DMS 273 (cell line): ENCODE measurements around the gene ANG.
"Not testable (repeated sequence)": the region's sequence is repeated elsewhere in the genome, so short reads cannot be mapped to it uniquely, and the experiment has no call there.

Experiments
- DNase-seq: peaks from one replicate; lab custom pipeline; 2025; ENCODE audit not compliant: unreplicated experiment; lab: John Stamatoyannopoulos, UW

The ANG gene

DNA sequence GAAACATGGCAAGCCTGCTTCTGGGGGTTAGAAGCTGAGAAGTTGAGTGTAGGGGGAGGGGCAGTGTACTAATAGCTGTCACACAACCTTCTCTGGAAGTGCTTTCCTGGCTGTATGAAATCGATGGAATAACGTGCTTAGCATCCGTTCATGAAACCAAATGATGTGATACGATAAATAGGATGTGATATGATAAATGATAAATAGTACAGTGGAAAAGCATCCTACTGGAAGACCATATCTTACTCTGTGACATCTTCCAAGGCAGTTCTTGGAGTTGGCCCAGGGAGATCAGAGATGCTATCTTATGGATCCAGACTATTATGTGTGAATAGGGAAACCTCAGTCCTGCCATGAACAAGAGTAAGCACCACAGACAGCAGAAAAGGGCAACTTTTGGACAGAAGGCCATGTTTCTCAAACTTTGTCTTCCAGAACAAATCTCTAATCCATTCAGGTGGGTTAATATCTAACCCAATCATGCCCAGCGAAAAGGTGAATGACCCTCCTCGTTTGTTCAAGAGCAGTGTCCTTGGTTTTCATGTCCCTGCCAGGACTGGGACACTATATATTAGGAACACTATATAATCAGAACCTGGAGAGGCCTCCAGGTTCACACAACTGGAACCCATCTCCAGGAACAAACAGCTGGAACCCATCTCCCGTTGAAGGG, at the start of gene ANG:
ANG (plus strand) TSS at position 598 of the 673 bp plus-strand sequence. CDS start 4,801 bp downstream, outside the sequence.
- DNase-seq = no peak

DNA sequence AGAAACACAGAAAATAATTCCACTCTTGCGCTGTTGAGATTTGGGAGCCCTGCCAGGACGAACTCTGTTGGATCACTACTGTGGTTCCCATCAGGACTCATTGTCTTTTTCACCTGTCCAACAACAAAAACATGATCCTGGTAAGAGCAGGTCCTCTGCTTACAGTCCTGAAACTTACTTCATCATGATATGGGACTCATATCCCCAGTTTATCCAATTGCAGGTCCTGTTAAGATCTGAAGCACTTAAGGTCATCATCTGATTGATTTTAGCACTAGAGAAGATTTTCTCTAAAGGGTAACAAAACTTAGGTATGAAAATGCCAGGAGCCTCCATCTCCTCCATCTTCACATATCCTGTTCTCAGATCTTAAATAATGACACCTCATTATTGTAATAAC, 47.0 kb upstream of the ANG start, which contains the start of gene OR6S1:
OR6S1 (minus strand) TSS at position 101 of the 400 bp plus-strand sequence; CDS start at position 101, 0 bp downstream.
- no peak for DNase-seq

DNA sequence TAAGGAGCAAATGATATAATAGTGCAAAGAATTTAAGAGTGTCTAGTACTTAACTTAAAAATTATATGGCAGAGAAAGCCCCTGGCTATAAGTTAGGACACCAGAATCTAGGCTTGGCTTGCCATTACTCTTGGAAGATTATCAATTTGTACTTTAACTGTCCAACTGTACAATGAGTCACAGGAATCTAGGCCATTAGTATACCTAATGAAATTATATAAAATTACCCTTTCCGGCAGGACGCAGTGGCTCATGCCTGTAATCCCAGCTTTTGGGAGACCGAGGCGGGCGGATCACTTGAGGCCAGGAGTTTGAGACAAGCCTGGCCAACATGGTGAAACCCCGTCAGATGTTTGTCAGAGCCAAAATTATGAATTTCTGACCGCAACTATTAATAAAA, 46.4 kb upstream of the ANG start:
- no peak for DNase-seq

DNA sequence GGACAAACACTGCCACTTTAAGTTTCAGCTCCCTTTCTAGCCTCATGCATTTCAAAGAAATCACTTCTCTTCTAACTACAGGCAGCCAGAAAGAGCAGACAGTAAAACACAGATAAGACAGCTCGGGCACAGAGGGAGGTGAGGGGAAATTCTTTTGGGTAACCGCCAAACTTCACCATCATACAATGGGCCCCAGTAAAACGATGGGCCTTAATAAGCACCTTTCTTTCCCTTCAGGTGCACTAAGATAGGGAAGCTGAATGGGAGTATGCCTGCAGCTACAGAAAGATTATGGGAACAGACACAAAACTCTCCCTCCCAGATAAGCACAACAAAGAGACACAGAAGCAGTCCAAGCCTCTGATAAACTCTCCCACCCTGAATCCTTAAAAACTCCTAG, 45.8 kb upstream of the ANG start:
- DNase-seq = not testable (repeated sequence)

DNA sequence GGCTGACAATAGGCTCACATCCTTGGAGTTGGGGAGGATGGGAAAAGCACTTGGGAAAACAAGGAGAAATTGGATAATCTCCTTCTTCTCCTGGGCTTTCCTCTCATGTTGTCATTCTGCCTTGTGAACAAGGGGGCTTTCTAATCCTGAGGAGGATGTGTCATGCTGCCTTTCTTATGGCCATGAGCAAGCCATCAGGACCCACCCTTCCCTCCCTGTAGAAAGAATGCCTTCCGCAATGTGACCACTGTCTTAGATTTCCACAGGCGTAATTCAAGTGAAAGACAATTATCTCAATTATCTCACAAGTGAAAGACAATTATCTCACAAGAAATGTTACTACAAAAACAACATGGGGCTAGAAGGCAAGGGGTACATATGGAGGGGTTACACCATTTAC, 44.0 kb upstream of the ANG start:
- DNase-seq = no peak

DNA sequence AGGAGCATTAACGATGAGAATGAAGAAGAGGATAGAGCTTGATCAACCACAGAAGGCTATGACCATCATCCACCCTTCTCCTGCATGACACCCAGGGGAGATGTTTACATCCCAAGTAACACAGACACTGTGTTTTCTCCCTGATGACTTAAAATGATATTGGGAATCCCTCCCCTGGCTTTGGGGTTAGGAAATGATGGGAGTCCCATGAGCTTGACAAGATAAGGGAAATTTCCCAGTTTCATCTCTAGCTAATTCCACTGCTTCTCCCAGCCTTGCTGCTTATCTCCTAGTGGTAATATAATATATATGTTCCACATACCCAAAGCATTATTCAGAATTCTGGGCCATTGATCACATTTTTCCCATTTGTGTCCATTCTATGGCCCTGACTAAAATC, 43.1 kb upstream of the ANG start:
- no peak for DNase-seq

DNA sequence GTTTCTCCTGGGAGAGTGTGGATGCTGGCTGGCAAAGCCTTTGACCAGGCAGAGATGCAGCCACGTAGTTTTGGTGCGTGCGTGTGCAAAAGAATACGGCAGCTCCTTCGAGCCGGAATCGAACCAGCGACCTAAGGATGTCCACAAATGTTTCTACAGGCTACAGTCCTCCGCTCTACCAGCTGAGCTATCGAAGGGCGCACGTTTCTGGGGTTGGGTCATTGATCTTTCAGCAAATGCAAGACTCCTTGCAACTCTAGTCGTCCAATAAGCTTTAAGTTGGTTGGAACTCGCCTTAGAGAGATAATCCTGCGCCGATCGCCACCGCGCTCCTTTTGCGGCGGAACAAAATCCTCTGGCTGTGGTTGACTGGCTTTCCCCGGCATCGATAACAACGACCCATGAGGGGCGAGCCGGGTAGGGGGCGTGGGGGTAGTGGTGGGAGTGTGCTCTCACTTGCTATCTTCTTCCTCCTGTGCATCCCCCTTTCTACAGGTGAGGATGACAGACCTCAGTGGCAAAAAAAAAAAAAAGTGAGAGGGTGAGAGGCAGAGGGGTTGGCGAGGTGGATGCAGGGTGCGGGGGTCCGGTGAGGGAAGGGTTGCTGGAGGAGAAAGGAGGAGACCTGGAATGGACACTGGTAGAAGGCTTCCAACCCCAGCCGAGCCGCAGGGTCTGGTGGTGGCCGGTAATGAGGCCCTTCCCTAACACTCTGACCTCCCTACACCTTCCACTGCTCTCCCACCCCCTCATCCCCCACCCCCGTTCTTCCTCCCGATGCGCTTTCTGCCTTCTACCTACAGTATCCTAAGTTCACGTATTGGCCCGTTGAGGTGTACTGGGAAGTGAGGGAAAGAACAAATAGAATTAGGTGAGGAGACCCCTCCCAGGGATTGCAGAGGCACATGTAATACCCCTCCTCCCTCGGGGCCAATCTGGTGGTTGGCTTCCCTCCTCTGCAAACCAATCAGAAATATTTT, 35.3 kb upstream of the ANG start:
- peak; percentile 95 for DNase-seq

DNA sequence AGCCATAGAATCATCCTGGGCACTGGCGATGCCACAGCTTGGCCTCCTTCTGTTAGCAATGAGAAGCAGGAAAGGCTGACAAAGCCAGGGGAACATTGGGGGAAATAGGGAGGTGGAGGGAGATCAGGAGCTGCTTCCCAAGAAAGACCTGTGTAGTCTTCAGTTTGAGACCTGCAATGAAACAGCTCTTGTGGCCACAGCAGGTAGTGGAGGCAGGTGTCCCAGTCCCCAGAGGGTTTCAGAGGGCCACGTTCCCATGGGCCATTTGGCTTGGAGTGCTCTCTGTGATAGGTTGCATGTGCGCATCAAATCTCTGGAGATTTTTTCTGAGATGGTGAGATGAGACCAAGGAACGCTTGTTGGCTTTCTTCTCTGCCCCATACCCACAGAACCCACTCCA, 32.7 kb upstream of the ANG start:
- DNase-seq = no peak

DNA sequence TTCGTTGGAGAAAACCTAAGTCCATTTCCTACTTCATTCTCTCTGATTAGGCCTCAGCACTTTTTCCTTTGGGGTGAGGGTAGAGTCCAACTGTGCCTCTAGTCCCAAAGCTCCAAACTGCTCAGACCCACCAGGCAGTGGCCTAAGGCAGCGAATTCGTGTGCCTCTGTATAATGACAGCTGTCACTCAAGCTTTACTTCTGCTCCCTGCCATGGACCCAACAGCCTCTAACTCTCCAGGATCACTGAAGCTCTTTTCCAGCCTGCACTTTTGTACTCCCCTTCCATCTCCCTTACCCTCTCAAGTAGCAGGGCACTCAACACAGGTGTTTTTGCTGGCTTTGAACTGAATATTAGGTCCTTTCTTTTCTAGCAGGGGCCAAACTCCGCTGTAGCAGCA, 32.3 kb upstream of the ANG start:
- no peak for DNase-seq

DNA sequence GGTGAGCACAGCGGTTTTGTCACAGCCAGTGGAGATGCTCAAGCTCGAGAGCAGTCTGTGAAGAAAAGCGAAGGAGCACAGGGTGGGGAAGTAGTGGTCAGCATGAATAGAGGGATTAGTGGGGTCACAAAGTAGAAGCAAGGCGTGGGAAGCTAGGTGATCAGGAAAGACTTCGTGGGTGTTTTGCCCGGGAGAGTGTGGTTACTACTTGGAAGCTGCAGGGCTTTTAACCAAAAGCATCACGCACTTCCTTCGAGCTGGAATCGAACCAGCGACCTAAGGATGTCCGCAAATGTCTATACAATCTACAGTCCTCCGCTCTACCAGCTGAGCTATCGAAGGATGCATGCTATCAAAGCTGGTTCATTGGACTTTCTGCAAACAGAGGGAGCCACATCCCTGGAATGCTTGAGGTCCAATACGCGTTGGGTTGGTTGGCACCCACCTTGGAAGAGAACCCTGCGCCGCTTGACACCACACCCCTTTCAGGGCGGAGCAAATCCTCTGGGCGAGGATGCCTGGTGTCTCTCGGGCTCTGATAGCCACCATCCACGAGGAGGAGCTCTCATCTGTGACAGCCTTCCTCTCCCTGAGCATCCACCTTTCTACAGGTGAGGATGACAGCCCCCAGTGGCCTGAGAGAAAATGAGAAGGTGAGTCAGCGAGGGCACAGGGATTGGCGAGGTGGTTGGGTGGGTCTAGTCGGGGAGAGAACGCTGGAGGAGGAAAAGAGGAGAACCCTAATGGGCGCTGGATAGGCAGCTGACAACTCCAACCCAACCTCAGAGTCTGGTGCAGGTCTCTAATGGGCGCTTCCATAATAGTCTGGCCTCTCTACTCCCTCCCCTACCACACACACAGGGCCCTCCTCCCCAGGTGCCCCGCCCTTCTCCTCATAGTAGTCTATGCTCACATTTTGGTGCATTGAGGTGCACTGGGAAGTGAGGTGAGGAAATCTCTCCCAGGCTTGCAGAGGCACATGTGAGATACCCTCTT, 31.1 kb upstream of the ANG start:
- peak; percentile 92 for DNase-seq

DNA sequence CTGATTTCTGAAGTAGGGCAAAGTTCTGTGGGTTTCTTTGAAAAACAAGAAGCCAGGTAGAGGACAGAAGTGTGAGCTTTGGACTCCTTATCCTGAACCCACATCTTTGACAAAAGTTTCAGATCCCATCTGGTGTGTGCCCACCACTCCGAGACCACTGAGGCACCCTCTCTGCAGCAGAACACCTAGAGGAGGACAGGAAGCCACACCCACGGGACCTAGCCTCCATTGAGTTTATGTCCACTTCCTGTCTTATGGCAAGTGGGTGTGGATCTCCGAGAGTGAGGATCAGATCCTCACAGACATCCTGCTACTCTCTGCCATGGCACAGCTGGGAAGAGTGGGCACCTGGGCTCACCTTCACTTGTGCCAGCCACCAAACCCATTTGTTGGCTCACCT, 30.3 kb upstream of the ANG start:
- no peak for DNase-seq

DNA sequence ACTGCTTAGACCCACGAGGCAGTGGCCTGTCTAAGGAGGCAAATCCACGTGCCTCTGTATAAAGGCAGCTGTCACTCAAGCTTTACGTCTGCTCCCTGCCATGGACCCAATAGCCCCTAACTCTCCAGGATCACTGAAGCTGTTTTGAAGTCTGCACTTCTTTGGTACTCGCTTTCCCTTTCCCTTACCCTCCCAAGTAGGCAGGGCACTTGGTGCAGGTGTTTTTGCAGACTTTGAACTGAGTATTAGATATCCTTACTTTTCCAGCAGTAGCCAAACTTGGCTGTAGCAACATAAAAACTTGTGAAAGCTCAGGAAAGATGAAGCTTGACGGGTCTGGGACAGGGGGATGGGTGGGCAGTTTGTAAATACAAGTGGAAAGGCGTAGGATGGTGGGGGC, 29.2 kb upstream of the ANG start:
- DNase-seq = no peak

DNA sequence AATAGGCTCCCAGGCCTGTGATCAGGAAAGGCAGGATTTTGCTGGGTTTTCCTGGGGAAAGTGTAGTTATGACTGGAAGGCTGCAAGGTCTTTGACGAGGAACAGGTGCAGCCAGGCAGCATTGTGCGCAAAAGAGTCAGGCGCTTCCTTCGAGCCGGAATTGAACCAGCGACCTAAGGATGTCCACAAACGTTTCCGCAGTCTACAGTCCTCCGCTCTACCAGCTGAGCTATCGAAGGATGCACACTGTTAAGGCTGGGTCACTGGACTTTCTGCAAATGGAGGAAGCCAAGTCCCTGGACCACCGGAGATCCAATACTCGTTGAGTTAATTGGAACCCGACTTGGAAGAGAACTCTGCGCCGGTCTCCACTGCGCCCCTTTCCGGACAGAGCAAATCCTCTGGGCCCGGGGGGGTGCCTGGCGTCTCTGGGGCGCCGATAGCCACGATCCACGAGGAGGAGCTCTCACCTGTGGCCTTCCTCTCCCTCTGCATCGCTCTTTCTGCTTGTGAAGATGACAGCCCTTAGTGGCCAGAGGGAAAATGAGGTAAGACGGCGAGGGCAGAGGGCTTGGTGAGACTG, 28.7 kb upstream of the ANG start:
- peak; percentile 52 for DNase-seq

DNA sequence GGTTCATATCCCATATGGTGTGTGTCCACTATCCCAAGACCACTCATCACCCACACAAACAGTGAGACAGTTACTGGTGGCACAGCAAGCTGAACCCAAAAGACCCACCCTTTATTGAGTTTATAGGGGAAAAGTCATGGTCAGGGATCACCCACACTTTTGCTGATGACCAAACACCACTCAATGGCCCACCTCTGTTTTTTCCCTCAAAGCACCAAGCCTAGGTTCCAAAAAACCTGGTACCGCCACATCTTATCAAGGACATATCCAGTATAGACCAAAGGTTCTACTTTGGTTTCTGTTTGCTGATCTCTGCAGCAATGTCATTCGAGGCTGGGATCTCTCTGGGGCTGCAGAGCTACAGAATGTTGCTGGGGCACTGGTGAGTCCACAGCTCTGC, 27.4 kb upstream of the ANG start:
- no peak for DNase-seq

DNA sequence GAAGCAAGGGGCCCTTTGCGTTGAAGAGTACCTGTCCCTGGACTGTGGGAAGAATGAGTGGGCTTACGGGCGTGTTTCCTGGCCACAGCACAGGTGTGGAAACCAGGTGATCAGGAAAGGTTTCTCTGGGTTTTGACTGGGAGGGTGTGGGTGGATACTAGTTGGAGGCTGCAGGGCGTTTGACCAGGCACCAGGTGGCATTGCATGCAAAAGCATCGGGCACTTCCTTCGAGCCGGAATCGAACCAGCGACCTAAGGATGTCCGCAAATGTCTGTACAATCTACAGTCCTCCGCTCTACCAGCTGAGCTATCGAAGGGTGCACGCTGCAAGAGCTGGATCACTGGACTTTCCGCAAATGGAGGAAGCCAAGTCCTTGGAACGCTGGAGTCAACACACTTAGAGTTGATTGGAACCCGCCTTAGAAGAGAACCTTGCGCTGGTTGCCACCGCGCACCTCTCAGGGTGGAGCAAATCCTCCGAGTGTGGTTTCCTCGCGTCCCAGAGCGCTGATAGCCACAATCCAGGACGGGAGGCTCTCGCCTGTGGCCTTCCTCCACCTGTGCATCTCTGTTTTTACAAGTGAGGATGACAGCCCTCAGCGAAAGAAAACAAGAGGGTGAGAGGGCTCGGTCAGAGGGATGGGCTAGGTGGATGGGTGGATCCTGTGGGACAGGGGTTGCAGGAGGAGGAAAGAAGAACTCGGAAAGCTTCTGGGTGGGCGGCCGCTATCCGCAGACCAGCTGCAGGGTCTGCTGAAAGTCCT, 25.4 kb upstream of the ANG start:
- DNase-seq = peak; percentile 97

DNA sequence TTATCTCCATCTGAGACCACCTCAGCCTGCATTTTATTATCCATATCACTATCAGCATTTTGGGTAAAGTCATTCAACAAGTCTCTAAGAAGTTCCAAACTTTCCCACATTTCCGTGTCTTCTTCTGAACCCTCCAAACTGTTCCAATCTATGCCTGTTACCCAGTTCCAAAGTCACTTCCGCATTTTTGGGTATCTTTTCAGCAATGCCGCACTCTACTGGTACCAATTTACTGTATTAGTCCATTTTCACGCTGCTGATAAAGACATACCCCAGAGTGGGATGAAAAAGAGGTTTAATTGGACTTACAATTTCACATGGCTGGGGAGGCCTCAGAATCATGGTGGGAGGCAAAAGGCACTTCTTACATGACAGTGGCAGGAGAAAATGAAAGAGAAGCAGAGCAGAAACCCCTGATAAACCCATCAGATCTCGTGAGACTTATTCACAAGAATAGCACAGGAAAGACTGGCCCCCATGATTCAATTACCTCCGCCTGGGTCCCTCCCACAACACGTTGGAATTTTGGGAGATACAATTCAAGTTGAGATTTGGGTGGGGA, 22.1 kb upstream of the ANG start:
- DNase-seq = not testable (repeated sequence)

DNA sequence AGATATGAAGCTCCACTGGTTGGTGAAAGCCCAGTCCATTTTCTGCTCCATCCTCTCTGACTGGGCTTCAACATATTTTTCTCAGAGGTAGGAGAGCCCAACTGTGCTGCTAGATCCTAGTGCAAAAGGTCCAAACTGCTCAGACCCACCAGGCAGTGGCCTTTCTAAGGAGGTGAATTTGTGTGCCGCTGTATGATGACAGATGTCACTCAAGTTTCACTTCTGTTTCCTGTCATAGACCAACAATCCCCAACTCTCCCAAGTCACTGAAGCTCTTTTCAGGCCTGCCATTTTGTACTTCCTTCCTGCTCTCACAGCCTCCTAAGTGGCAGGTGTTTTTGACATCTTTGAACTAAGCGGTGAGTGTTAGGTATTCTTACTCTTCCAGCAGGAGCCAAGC, 20.6 kb upstream of the ANG start:
- DNase-seq = no peak

DNA sequence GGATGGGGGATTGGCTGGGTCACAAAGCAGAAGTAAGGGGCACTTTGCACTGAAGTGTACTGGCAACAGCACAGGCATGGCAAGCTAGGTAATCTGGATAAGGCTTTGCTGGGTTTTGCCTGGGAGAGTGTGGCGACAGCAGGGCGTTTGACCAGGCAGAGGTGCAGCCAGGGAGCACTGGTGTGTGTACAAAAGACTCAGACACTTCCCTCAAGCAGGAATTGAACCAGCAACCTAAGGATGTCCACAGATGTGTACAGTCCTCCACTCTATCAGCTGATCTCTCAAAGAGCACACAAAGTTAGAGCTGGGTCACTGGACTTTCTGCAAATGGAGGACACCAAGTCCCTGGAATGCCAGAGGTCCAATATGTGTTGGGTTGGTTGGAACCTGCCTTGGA, 19.6 kb upstream of the ANG start:
- DNase-seq = peak; percentile 33

DNA sequence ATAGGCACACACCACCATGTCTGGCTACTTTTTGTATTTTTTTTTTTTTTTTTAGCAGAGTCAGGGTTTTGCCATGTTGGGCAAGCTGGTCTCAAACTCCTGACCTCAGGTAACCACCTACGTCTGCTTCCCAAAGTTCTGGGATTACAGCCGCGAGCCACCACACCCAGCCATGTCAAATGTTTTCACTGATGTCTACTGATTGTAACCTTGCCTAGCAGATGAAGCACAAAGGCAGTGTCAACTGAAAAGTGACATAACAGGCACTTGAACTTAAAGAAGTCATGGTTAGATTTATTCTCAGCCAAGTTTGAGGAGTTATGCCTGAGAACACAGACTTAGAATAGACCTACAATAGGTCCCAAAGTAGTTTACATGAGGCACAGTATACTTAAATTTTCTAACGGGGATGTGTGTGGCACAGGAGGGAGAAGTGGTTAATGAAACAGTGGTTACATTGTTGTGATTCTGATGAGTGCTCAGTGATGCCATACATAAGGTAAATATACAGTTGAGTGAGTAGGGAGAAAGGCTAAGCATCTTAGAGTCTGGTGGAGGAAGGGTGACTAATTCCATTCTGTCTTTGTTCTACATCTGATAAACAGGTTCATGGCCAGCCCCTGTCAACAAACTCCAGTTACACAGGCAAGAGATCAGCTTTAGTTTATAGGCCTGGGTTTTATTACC, 16.8 kb upstream of the ANG start:
- DNase-seq = no peak
